ENCODE data around the gene SLC27A2. TPM values are rescaled to one million over a fixed set of nuclear protein-coding genes. Genes with fewer than 3 reads are reported as not detected.
"Not testable (repeated sequence)": the region's sequence is repeated elsewhere in the genome, so short reads cannot be mapped to it uniquely, and the experiment has no call there.

SLC27A2 gene
- total RNA-seq, 2 experiments from 2014 or later, result 25.2 TPM

DNA sequence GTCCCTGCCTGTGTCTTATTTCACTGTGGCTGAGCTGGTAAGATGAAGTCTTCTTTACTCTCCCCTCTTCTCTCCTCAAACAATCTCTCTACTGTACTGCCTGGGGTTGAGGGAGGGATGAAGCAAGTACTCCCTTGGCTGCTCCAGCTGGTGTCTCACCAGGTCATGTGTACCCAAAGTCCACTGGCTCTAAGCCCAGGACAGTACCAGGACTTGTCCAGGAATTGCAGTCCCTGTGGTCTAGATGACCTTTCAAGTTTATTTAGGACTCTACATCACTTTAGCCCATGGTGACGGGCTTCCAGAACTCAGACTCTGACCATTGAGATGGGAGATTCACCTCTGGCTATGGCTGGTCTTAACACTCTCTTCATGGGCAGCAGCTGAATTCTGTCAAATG lies 17.5 kb upstream of the SLC27A2 start:
- Mint-ChIP-seq H3K27me3 (ENCODE audit: low read depth) (peaks cover 25% of the 10 kb centered on the region), H3K27ac (no peak overlapping the region), H3K36me3 (ENCODE audit: low read depth) (no peaks in the 10 kb centered on the region), H3K4me1 (ENCODE audit: low read depth) (no peaks in the 10 kb centered on the region), H3K9me3 (no peaks in the 10 kb centered on the region), H3K4me3 (no peak overlapping the region)
- CTCF ChIA-PET, result interaction anchor here (1.7 kb wide), 1 partner anchor 8 kb away, joined by 3 read pairs; no protein-coding TSS in a partner anchor
- intact Hi-C loops (cut with micrococcal nuclease), result no loop called here
- no peak for DNase-seq

DNA sequence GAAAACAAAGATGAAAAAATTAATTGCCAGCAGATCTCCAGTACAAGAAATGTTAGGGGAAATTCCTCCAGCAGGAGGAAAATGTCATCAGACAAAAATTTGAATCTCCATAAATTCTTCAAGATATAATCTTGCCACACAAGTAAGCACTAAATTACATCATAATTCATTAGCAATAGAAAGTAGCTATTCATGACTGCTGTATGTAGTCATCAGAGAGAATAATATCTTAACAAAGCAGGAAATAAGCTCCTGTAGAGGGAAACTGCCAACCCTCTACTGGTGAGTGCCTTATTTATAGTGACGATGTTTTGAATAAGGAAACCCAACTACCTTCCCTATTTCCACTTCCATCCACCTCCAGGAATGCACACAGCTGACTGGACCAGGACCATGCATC lies 15.8 kb upstream of the SLC27A2 start:
- no peak overlapping the region for H3K4me3 Mint-ChIP-seq
- no peaks in the 10 kb centered on the region for H3K9me3 Mint-ChIP-seq
- no peaks in the 10 kb centered on the region for H3K4me1 Mint-ChIP-seq (ENCODE audit: low read depth)
- intact Hi-C loops (cut with micrococcal nuclease), result no loop called here
- H3K27me3 Mint-ChIP-seq (ENCODE audit: low read depth), result peaks cover 26% of the 10 kb centered on the region
- CTCF ChIA-PET, result interaction anchor here (0.6 to 1.7 kb wide), 3 partner anchors 9 to 1025 kb away, joined by 3 read pairs; no protein-coding TSS in a partner anchor
- no peaks in the 10 kb centered on the region for H3K36me3 Mint-ChIP-seq (ENCODE audit: low read depth)
- no peak overlapping the region for H3K27ac Mint-ChIP-seq
- no peak for DNase-seq

- intact Hi-C loops (cut with micrococcal nuclease), result no loop called here
- H3K9me3 Mint-ChIP-seq, result peaks cover 5% of the 10 kb centered on the region
- H3K36me3 Mint-ChIP-seq (ENCODE audit: low read depth), result peaks cover 1% of the 10 kb centered on the region
- H3K4me3 Mint-ChIP-seq, result no peak overlapping the region
- no peaks in the 10 kb centered on the region for H3K4me1 Mint-ChIP-seq (ENCODE audit: low read depth)
- peaks cover 24% of the 10 kb centered on the region for H3K27me3 Mint-ChIP-seq (ENCODE audit: low read depth)
- CTCF ChIA-PET, result interaction anchor here (0.6 kb wide), 1 partner anchor 150 kb away, joined by 3 read pairs; no protein-coding TSS in a partner anchor
- no peak overlapping the region for H3K27ac Mint-ChIP-seq
- no peak for DNase-seq
These were observed 14.9 kb upstream of the SLC27A2 start for GRCh38 chr15:50167110-50167509.

- CTCF ChIA-PET, result interaction anchor here (0.6 kb wide), 1 partner anchor 185 kb away, joined by 3 read pairs; no protein-coding TSS in a partner anchor
- intact Hi-C loops (cut with micrococcal nuclease), result no loop called here
These were observed 13.6 kb upstream of the SLC27A2 start for GRCh38 chr15:50168379-50168778.

GRCh38 chr15:50168783-50169411 lies 13.1 kb upstream of the SLC27A2 start:
- intact Hi-C loops (cut with micrococcal nuclease), result no loop called here
- CTCF ChIA-PET, result interaction anchor here (0.6 to 0.9 kb wide), 2 partner anchors 147 to 185 kb away, joined by 3 read pairs; no protein-coding TSS in a partner anchor
- peaks cover 1% of the 10 kb centered on the region for H3K36me3 Mint-ChIP-seq (ENCODE audit: low read depth)

More at GRCh38 chr15:50168379-50168778, 13.6 kb upstream of the SLC27A2 start:
- Mint-ChIP-seq H3K36me3 (ENCODE audit: low read depth) (peaks cover 1% of the 10 kb centered on the region), H3K4me3 (no peak overlapping the region), H3K9me3 (peaks cover 5% of the 10 kb centered on the region), H3K4me1 (ENCODE audit: low read depth) (no peaks in the 10 kb centered on the region), H3K27me3 (ENCODE audit: low read depth) (peaks cover 19% of the 10 kb centered on the region), H3K27ac (no peak overlapping the region)
- DNase-seq, result no peak

GRCh38 chr15:50172360-50172895 lies 9.6 kb upstream of the SLC27A2 start:
- H3K9me3 Mint-ChIP-seq; H3K4me3 Mint-ChIP-seq; intact Hi-C loops (cut with micrococcal nuclease); H3K27ac Mint-ChIP-seq; CTCF ChIA-PET; H3K4me1 Mint-ChIP-seq (ENCODE audit: low read depth); DNase-seq; H3K36me3 Mint-ChIP-seq (ENCODE audit: low read depth): not testable (repeated sequence)
- peaks cover 21% of the 10 kb centered on the region for H3K27me3 Mint-ChIP-seq (ENCODE audit: low read depth)

More at GRCh38 chr15:50168783-50169411, 13.1 kb upstream of the SLC27A2 start:
- Mint-ChIP-seq H3K27me3 (ENCODE audit: low read depth) (peaks cover 16% of the 10 kb centered on the region), H3K4me1 (ENCODE audit: low read depth) (no peaks in the 10 kb centered on the region), H3K9me3 (peaks cover 5% of the 10 kb centered on the region), H3K27ac (no peak overlapping the region), H3K4me3 (no peak overlapping the region)
- no peak for DNase-seq

DNA sequence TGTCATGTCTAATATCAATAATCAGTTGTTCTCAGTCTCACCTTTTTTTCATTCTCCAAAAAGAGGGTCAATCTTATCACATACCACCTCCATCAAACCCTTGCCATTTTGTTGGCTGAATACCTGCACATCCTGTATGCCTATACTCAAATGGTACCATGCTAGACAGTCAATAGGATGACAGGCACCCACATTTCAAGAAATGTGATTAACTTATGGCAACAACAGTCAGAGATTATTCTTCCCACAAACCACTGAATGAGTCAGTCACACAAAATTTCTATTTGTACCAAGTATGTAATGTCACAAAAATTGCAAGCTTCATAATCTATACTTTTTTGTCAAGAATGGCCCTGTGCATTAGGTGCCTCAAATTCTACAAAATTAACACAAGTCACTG lies 5.1 kb upstream of the SLC27A2 start:
- peaks cover 40% of the 10 kb centered on the region for H3K27me3 Mint-ChIP-seq (ENCODE audit: low read depth)
- H3K4me1 Mint-ChIP-seq (ENCODE audit: low read depth), result peaks cover 21% of the 10 kb centered on the region
- intact Hi-C loops (cut with micrococcal nuclease), result no loop called here
- peaks cover under 1% of the 10 kb centered on the region for H3K9me3 Mint-ChIP-seq
- no peak overlapping the region for H3K27ac Mint-ChIP-seq
- DNase-seq, result no peak
- CTCF ChIA-PET, result no interaction called here
- no peak overlapping the region for H3K4me3 Mint-ChIP-seq
- peaks cover under 1% of the 10 kb centered on the region for H3K36me3 Mint-ChIP-seq (ENCODE audit: low read depth)

- intact Hi-C loops (cut with micrococcal nuclease), result loop anchor here (10.0 kb wide), 1 partner anchor 505 kb away; the partner anchor contains the start of gene TRPM7
- H3K4me3 Mint-ChIP-seq, result no peak overlapping the region
- H3K4me1 Mint-ChIP-seq (ENCODE audit: low read depth), result peaks cover 33% of the 10 kb centered on the region
- CTCF ChIA-PET, result interaction anchor here (0.6 to 1.5 kb wide), 4 partner anchors 61 to 188 kb away, joined by 3 to 6 read pairs (median 4); no protein-coding TSS in a partner anchor
- DNase-seq, result no peak
- H3K27me3 Mint-ChIP-seq (ENCODE audit: low read depth), result peaks cover 34% of the 10 kb centered on the region
- no peaks in the 10 kb centered on the region for H3K9me3 Mint-ChIP-seq
- no peak overlapping the region for H3K27ac Mint-ChIP-seq
- H3K36me3 Mint-ChIP-seq (ENCODE audit: low read depth), result peaks cover 8% of the 10 kb centered on the region
These were observed 1.9 kb upstream of the SLC27A2 start for GRCh38 chr15:50180091-50180490.

DNA sequence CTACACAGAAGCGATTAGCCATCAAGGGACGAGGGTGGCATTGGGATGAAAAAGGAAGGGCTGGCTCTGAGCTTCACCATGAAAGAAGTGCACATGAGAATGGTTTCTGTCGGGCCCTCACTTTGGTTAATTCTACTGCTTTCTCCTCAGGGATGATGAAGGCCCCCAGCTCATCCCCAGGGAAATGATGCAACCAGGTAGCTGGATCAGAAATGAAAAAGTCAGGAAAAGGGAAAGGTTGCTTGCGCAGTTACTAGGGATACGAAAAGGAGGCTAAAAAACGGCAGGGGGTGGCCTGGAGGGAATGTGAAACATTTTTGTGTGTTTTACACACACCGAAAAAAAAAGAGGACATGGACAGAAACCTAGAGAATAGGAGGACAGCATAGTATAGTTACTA lies 1.4 kb upstream of the SLC27A2 start:
- Mint-ChIP-seq H3K36me3 (ENCODE audit: low read depth) (peaks cover 9% of the 10 kb centered on the region), H3K4me1 (ENCODE audit: low read depth) (peaks cover 33% of the 10 kb centered on the region), H3K27ac (no peak overlapping the region), H3K9me3 (no peaks in the 10 kb centered on the region), H3K27me3 (ENCODE audit: low read depth) (peaks cover 29% of the 10 kb centered on the region), H3K4me3 (peak overlapping the region; percentile 5)
- CTCF ChIA-PET, result interaction anchor here (0.6 to 1.5 kb wide), 8 partner anchors 10 to 187 kb away, joined by 3 to 6 read pairs (median 4); no protein-coding TSS in a partner anchor
- intact Hi-C loops (cut with micrococcal nuclease), result loop anchor here (10.0 kb wide), 1 partner anchor 504 kb away; the partner anchor contains the start of gene TRPM7
- no peak for DNase-seq

DNA sequence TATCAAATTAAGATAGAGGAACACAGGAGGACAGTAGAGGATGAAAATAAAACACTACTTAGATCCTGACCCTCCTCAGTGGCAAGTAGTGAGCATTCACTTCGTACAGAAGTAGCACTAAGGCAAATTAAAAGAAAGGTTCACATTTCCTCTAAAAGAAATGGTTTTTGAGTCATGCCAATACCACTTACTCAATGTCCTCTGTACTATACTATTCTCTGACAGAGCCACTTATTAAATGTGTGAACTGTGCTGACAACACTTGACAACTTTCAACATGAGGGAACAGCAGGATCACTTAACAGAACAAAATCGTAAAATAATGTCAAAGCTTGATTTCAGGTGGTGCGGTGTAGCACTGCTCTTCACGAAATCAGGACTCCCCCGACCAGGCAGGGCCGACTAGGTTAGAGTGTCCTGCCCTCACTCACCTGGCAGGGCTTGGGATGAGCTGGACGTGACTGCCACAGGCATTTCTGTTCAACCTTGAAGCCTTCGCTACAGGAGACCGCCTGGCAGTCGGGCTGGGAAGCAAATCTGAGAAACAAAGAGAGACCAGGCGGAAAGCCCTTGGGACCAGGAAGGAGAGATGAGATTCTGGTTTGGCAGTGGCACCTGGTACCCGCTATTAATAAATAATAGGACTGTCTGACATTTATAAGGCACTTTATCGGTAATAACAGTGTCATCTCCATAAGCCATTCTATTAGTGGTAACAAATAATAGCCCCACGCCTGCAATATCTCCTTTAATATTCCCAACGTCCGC lies 611 bp upstream of the SLC27A2 start:
- CTCF ChIA-PET, result interaction anchor here (0.6 to 3.7 kb wide), 12 partner anchors 9 to 724 kb away, joined by 3 to 40 read pairs (median 4); no protein-coding TSS in a partner anchor
- H3K4me1 Mint-ChIP-seq (ENCODE audit: low read depth), result peaks cover 33% of the 10 kb centered on the region
- peaks cover 27% of the 10 kb centered on the region for H3K27me3 Mint-ChIP-seq (ENCODE audit: low read depth)
- no peak for DNase-seq
- H3K36me3 Mint-ChIP-seq (ENCODE audit: low read depth), result peaks cover 14% of the 10 kb centered on the region
- intact Hi-C loops (cut with micrococcal nuclease), result loop anchor here (10.0 kb wide), 1 partner anchor 503 kb away; the partner anchor contains the start of gene TRPM7
- peak overlapping the region; percentile 98 for H3K4me3 Mint-ChIP-seq
- H3K9me3 Mint-ChIP-seq, result no peaks in the 10 kb centered on the region
- H3K27ac Mint-ChIP-seq, result peak overlapping the region; percentile 21

DNA sequence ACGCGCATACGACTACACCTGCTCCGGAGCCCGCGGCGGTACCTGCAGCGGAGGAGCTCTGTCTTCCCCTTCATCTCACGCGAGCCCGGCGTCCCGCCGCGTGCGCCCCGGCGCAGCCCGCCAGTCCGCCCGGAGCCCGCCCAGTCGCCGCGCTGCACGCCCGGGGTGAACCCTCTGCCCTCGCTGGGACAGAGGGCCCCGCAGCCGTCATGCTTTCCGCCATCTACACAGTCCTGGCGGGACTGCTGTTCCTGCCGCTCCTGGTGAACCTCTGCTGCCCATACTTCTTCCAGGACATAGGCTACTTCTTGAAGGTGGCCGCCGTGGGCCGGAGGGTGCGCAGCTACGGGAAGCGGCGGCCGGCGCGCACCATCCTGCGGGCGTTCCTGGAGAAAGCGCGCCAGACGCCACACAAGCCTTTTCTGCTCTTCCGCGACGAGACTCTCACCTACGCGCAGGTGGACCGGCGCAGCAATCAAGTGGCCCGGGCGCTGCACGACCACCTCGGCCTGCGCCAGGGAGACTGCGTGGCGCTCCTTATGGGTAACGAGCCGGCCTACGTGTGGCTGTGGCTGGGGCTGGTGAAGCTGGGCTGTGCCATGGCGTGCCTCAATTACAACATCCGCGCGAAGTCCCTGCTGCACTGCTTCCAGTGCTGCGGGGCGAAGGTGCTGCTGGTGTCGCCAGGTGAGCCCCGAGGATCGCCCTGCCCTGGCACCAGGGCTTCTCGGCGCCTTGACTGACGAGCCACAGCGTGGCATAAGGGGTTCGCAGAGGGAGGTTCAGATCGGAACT lies 420 bp downstream of the SLC27A2 start:
- H3K9me3 Mint-ChIP-seq, result no peaks in the 10 kb centered on the region
- H3K27me3 Mint-ChIP-seq (ENCODE audit: low read depth), result peaks cover 25% of the 10 kb centered on the region
- intact Hi-C loops (cut with micrococcal nuclease), result loop anchor here (1.0 to 10.0 kb wide), 10 partner anchors 36 to 725 kb away; partner anchors contain the start of genes TRPM7 and USP8
- peak overlapping the region; percentile 98 for H3K4me3 Mint-ChIP-seq
- H3K27ac Mint-ChIP-seq, result peak overlapping the region; percentile 87
- CTCF ChIA-PET, result interaction anchor here (0.6 to 3.7 kb wide), 10 partner anchors 13 to 723 kb away, joined by 3 to 40 read pairs (median 3); no protein-coding TSS in a partner anchor
- peaks cover 23% of the 10 kb centered on the region for H3K36me3 Mint-ChIP-seq (ENCODE audit: low read depth)
- DNase-seq, result peak; percentile 73
- peaks cover 29% of the 10 kb centered on the region for H3K4me1 Mint-ChIP-seq (ENCODE audit: low read depth)

All from activated naive CD4-positive, alpha-beta T cell treated with anti-CD3 and anti-CD28 coated beads for 36 hours (primary cell).